Erythroblast (primary cell): Measurements from ENCODE around the gene THAP11.

Experiments used
- GATA1 ChIP-seq: IDR thresholded peaks from 2 replicates; pipeline ENCODE4 v1.6.1; 2011; ENCODE audit warnings: low read depth, mild to moderate bottlenecking, control low read depth, low read length, moderate library complexity
- POLR2A ChIP-seq: IDR thresholded peaks from 2 replicates; pipeline ENCODE4 v1.6.1; 2011; ENCODE audit warnings: mild to moderate bottlenecking, low read length

GRCh38 chr16:67857547-67858233 lies 15.6 kb downstream of the THAP11 start:
- TF ChIP-seq POLR2A: no peak
- no peak for TF ChIP-seq GATA1
